ENCODE results near the gene ACSS1.

GRCh38 chr20:25077610-25078169 lies 19.8 kb upstream of the ACSS1 start:
- TF ChIP-seq POLR2A (IDR thresholded peaks at IDR 0.05; ENCODE audit: low read length): no peak
- TF ChIP-seq GATA1 (IDR thresholded peaks at IDR 0.05; ENCODE audit: low read depth, low read length): no peak

All from erythroblast (primary cell).